CMK (cell line): ENCODE data around the gene EFCAB14.
"Not testable (repeated sequence)": the region's sequence is repeated elsewhere in the genome, so short reads cannot be mapped to it uniquely, and the experiment has no call there.

Experiments used
- DNase-seq: peaks from one replicate; pipeline ENCODE4 v3.0.0-alpha.2; 2010; ENCODE audit warnings: low read depth

Gene EFCAB14

DNA sequence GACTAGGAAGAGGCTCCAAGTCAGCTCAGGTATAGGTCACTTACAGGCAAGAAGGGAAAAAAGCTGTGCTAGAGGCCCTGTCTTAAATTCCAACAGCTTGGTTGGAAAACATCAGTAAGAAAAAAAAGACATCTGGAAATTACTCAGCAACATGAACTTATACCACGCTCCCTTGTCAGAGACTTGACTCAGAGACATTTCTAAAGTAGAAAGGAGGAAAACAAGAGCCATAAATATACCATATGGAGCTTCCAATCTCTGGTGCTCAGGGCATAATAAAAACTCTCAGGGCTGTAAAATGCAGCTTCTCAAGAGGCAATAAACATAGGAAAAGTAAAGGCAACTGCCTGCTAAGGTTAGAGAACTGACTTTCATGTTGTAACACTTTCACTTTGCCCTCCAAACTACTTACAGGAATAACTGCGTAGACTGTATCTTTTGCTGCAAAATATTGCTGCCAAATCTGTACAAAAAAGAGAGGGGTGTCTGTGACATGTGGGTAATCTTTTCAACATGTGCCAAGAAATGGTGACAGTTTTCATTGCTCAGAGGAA, 65.4 kb downstream of the EFCAB14 start:
- no peak for DNase-seq

GRCh38 chr1:46652321-46653100, 66.4 kb downstream of the EFCAB14 start:
- DNase-seq, result no peak

DNA sequence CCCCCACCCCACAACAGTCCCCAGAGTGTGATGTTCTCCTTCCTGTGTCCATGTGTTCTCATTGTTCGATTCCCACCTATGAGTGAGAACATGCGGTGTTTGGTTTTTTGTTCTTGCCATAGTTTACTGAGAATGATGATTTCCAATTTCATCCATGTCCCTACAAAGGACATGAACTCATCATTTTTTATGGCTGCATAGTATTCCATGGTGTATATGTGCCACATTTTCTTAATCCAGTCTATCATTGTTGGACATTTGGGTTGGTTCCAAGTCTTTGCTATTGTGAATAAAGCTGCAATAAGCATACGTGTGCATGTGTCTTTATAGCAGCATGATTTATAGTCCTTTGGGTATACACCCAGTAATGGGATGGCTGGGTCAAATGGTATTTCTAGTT, 67.8 kb downstream of the EFCAB14 start:
- not testable (repeated sequence) for DNase-seq

DNA sequence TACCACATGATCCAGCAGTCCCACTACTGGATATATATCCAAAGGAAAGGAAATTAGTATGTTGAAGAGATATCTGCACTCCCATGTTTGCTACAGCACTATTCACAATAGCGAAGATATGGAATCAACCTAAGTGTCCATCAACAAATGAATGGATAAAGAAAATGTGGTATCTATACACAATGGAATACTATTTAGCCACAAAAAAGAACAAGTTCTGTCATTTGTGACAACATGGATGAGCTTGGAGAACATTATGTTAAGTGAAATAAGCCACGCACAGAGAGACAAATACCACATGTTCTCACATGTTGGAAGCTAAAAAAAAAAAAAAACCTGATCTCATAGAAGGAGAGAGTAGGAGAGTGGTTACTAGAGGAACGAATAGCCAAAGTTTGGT, 68.4 kb downstream of the EFCAB14 start:
- DNase-seq, result no peak

GRCh38 chr1:46649764-46650163, 69.2 kb downstream of the EFCAB14 start:
- DNase-seq, result no peak

DNA sequence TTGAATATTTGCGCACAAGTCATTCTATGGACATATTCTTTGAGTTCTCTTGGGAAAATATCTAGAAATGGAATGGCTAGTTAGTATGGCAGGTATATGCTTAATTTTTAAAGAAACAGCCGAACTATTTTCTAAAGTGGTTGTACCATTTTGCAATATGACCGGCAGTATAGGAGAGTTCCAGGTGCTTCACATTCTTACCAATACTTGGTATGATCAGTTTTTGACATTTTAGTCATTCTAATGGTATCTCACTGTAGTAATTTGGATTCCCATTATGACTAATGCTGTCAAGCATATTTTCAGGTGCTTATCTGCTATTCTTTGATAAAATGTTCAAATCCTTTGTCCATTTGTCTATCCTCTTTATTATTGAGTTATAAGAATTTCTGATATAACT, 71.3 kb downstream of the EFCAB14 start:
- DNase-seq, result no peak

DNA sequence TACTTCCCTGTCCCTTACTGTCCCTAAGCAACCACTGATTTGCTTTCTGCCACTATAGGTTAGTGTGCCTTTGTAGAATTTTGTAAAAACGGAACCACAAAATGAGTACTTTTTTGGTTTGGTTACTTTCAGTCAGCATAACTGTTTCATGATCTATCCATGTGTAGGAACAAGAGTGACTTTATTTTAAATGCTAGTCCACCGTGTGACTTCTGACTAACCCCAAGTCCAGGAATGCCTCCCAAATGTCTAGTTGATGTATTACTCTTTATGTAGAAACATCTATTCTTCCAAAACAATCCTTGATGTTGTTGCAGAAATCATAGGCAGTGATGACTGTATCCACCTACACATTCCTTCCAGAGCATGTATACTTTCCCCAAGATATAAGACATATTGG, 72.1 kb downstream of the EFCAB14 start:
- no peak for DNase-seq

GRCh38 chr1:46646331-46646730, 72.6 kb downstream of the EFCAB14 start:
- no peak for DNase-seq

- DNase-seq, result no peak
These were observed 73.1 kb downstream of the EFCAB14 start for GRCh38 chr1:46645815-46646214.

DNA sequence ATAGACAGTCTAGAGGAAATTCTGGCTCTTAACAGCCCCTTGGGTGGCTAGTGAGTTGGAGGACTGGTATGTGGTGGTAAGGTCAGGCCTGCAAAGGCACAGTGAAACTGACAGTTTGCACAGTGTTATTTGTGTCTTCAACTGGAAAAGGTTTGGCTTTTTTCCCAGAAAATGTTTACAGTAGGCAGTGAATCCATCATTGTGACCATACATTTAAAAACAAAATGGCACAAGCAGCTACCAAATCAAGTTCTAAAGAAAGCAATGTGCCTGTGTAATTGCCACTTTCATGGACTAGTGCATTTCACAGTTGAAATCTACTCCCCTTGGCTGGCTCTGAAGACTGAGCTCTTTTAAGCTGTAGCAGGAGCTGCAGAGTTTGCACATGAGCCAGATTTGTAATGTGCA, 75.5 kb downstream of the EFCAB14 start:
- DNase-seq, result no peak

GRCh38 chr1:46642115-46642680, 76.7 kb downstream of the EFCAB14 start:
- DNase-seq, result no peak

DNA sequence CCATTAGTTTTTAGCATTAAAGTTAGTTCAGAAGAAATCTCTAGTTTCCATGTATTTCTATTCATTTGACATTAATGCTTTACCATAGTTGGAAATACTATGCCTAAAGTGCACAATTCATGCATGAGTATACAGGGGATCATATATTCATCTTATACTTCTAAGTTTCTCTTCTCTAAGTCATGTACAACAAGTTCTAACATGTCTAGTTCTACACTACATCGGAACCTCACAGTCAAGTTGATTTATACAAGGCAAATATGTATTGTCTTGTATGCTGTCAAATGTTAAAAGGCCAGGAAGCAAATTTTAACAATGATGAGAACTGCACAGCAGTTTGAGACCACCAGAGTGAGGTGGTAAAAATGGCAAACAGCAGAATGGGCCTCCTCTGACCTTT, 79.4 kb downstream of the EFCAB14 start:
- DNase-seq, result no peak

GRCh38 chr1:46638921-46639320, 80.0 kb downstream of the EFCAB14 start:
- no peak for DNase-seq

GRCh38 chr1:46637444-46638083, 81.3 kb downstream of the EFCAB14 start:
- DNase-seq, result no peak

GRCh38 chr1:46635205-46635604, 83.7 kb downstream of the EFCAB14 start:
- DNase-seq, result no peak

DNA sequence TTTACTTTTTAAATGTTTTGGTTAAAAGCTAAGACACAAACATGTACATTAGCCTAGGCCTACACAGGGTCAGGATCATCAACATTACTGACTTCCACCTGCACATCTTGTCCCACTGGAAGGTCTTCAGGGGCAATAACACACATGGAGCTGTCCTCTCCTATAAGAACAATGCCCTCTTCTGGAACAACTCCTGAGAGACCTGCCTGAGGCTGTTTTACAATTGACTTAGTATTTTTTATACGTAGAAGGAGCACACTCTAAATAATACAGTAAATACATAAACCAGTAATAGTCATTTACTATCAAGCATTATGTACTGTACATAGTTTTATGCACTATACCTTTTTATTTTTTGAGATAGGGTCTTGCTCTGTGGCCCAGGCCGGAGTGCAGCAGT, 88.2 kb downstream of the EFCAB14 start:
- no peak for DNase-seq
